SW 1271 (cell line): ENCODE measurements around the gene SLC25A3.
"Not testable (repeated sequence)": the region's sequence is repeated elsewhere in the genome, so short reads cannot be mapped to it uniquely, and the experiment has no call there.

Experiments
- DNase-seq, 2 experiments: peaks; one replicate each; lab custom pipeline; 2025; lab: John Stamatoyannopoulos, UW

SLC25A3 gene

GRCh38 chr12:98595243-98595988 lies 1.9 kb downstream of the SLC25A3 start:
- peak in 1 of 2 experiments; percentile 50 for DNase-seq

GRCh38 chr12:98597313-98597712 lies 3.8 kb downstream of the SLC25A3 start:
- DNase-seq, result not testable (repeated sequence)

GRCh38 chr12:98601924-98602323 lies 8.4 kb downstream of the SLC25A3 start:
- no peak for DNase-seq

- DNase-seq, result peak in 1 of 2 experiments; percentile 17
Measured at GRCh38 chr12:98606359-98606988, 13.0 kb downstream of the SLC25A3 start.

GRCh38 chr12:98610596-98610995 lies 17.1 kb downstream of the SLC25A3 start:
- no peak for DNase-seq

- no peak for DNase-seq
Measured at GRCh38 chr12:98612696-98613334, 19.3 kb downstream of the SLC25A3 start.

- no peak for DNase-seq
Measured at GRCh38 chr12:98618952-98619351, 25.5 kb downstream of the SLC25A3 start.

GRCh38 chr12:98635657-98636323 lies 42.3 kb downstream of the SLC25A3 start:
- DNase-seq, result peak; percentile 35 to 84

- DNase-seq, result no peak
Measured at GRCh38 chr12:98637068-98637467, 43.6 kb downstream of the SLC25A3 start.

- DNase-seq, result no peak
Measured at GRCh38 chr12:98638009-98638408, 44.5 kb downstream of the SLC25A3 start.

GRCh38 chr12:98639491-98639890 lies 46.0 kb downstream of the SLC25A3 start:
- DNase-seq, result no peak

- not testable (repeated sequence) for DNase-seq
Measured at GRCh38 chr12:98642801-98643200, 49.3 kb downstream of the SLC25A3 start.

- DNase-seq, result peak in 1 of 2 experiments; percentile 87
Measured at GRCh38 chr12:98644433-98644711, 50.9 kb downstream of the SLC25A3 start.

- DNase-seq, result peak; percentile 97 to 98
Measured at GRCh38 chr12:98644712-98645571, 51.5 kb downstream of the SLC25A3 start, which contains the start of the genes APAF1 and IKBIP. Gene APAF1, plus strand, starts transcription at chr12:98645290. Its CDS starts 3,070 bp downstream, at chr12:98648360. Gene IKBIP, minus strand, starts transcription at chr12:98644788. Its CDS starts 87 bp downstream, at chr12:98644701.

GRCh38 chr12:98645572-98646067 lies 52.1 kb downstream of the SLC25A3 start:
- DNase-seq, result peak in 1 of 2 experiments; percentile 36

GRCh38 chr12:98646294-98647090 lies 53.0 kb downstream of the SLC25A3 start:
- peak; percentile 9 to 50 for DNase-seq

- no peak for DNase-seq
Measured at GRCh38 chr12:98651328-98651727, 57.8 kb downstream of the SLC25A3 start.

GRCh38 chr12:98653866-98654493 lies 60.5 kb downstream of the SLC25A3 start:
- peak; percentile 32 to 85 for DNase-seq
